HCT116 (cell line): ENCODE measurements around the gene RABL3. TPM values are rescaled to one million over a fixed set of nuclear protein-coding genes. Genes with fewer than 3 reads are reported as not detected.

Experiments used
- ATAC-seq: fragments of 200-7000 bp; cut with Tn5 transposase; 2 replicates; pipeline ENCODE4 v1.9.1; 2020; ENCODE audit warnings: mild to moderate bottlenecking, moderate library complexity
- BruUV-seq: library from RNA; stranded (reverse); fragments of 400-500 nt; replicated peaks from 2 replicates; lab custom pipeline; 2021; lab: Mats Ljungman, UMichigan
- CTCF ChIA-PET: fragments of 300-600 bp; sonication (Branson Sonifier 250); formaldehyde crosslinking; loops from one replicate; lab custom pipeline; 2021; ENCODE audit warnings: antibody characterized with exemption; lab: Charles Lee
- POLR2A ChIA-PET: fragments of 300-600, 350-600 bp; sonication (Branson Sonifier 250); formaldehyde crosslinking; loops from one replicate; lab custom pipeline; 2021; ENCODE audit warnings: antibody characterized with exemption; lab: Charles Lee
- RAD21 ChIA-PET, 2 experiments: fragments of 300-600 bp; sonication (Branson Sonifier 250); formaldehyde crosslinking; loops; one replicate each; lab custom pipeline; 2023; ENCODE audit warnings: low total read pairs in 2 of 2; ENCODE audit not compliant: uncharacterized antibody in 2 of 2, unreplicated experiment in 2 of 2, low non-redundant PET in 1 of 2; lab: Charles Lee
- DNase-seq: peaks from one replicate; pipeline ENCODE4 v3.0.0-alpha.2; 2010; ENCODE audit warnings: low read depth, low spot score
- H2AFZ ChIP-seq: fragments of 200-600 bp; shearing (Covaris generic), sonication (generic); 2 replicates; pipeline ENCODE4 v1.6.1; 2017; ENCODE audit warnings: low read depth, mixed run types, mixed read lengths, antibody characterized with exemption, low read length; ENCODE audit not compliant: poor library complexity, severe bottlenecking
- H3K27ac ChIP-seq: 2 replicates; pipeline ENCODE4 v1.5.1; 2012; ENCODE audit warnings: low read depth, low read length
- H3K27me3 ChIP-seq: fragments of 200-600 bp; sonication (generic); 2 replicates; pipeline ENCODE4 v1.6.1; 2016; ENCODE audit warnings: mixed run types, low read length, mixed read lengths; ENCODE audit not compliant: insufficient read depth
- H3K36me3 ChIP-seq, 2 experiments: fragments of 200-500 bp in 1 of 2; fragments of 200-600 bp in 1 of 2; sonication (Bioruptor generic) in 1 of 2; sonication (generic) in 1 of 2; 2 replicates each; pipeline versions ENCODE4 v1.5.1 to v1.6.1; 2014 to 2016; ENCODE audit warnings: low read length in 2 of 2, inconsistent platforms in 1 of 2, mixed read lengths in 1 of 2, mixed run types in 1 of 2; ENCODE audit not compliant: insufficient read depth in 2 of 2, control insufficient read depth in 1 of 2
- H3K4me1 ChIP-seq, 2 experiments: fragments of 200-600 bp in 1 of 2; sonication (generic) in 1 of 2; 2 replicates each; pipeline versions ENCODE4 v1.5.1 to v1.6.1; 2012 to 2017; ENCODE audit warnings: low read length in 2 of 2, inconsistent platforms in 1 of 2, mild to moderate bottlenecking in 1 of 2, mixed read lengths in 1 of 2, mixed run types in 1 of 2, moderate library complexity in 1 of 2; ENCODE audit not compliant: insufficient read depth in 2 of 2, control insufficient read depth in 1 of 2
- H3K4me2 ChIP-seq: fragments of 200-600 bp; sonication (generic); 2 replicates; pipeline ENCODE4 v1.6.1; 2017; ENCODE audit warnings: mixed run types, low read length, mixed read lengths
- H3K4me3 ChIP-seq, 2 experiments: fragments of 200-600 bp in 1 of 2; sonication (generic) in 1 of 2; replicated peaks in 1 of 2; 2 replicates each; pipeline ENCODE4 v1.5.1; 2011 to 2016; ENCODE audit warnings: low read length in 2 of 2, control low read depth in 1 of 2, low read depth in 1 of 2, mild to moderate bottlenecking in 1 of 2, mixed read lengths in 1 of 2, mixed run types in 1 of 2
- H3K79me2 ChIP-seq: fragments of 200-600 bp; sonication (generic); 2 replicates; pipeline ENCODE4 v1.6.1; 2017; ENCODE audit warnings: mild to moderate bottlenecking, mixed run types, low read length, moderate library complexity, mixed read lengths; ENCODE audit not compliant: insufficient read depth
- H3K9ac ChIP-seq: fragments of 200-600 bp; sonication (generic); 2 replicates; pipeline ENCODE4 v1.6.1; 2016; ENCODE audit warnings: low read length, mixed read lengths
- H3K9me2 ChIP-seq: fragments of 200-600 bp; sonication (generic), shearing (Covaris generic); 2 replicates; pipeline ENCODE4 v1.6.1; 2017; ENCODE audit warnings: mixed run types, mild to moderate bottlenecking, moderate library complexity; ENCODE audit not compliant: insufficient read depth
- H3K9me3 ChIP-seq, 2 experiments: fragments of 200-500 bp in 1 of 2; fragments of 200-600 bp in 1 of 2; sonication (Bioruptor generic) in 1 of 2; sonication (generic) in 1 of 2; 2 replicates each; pipeline ENCODE4 v1.6.1; 2014 to 2017; ENCODE audit warnings: low read length in 2 of 2, mixed read lengths in 2 of 2, inconsistent platforms in 1 of 2, low read depth in 1 of 2, mild to moderate bottlenecking in 1 of 2, mixed run types in 1 of 2, moderate library complexity in 1 of 2; ENCODE audit not compliant: control insufficient read depth in 1 of 2, insufficient read depth in 1 of 2
- H4K20me1 ChIP-seq: fragments of 200-600 bp; sonication (generic), shearing (Covaris generic); 2 replicates; pipeline ENCODE4 v1.6.1; 2017; ENCODE audit warnings: mixed run types, mild to moderate bottlenecking, moderate library complexity; ENCODE audit not compliant: insufficient read depth
- ATF3 ChIP-seq: IDR thresholded peaks from 2 replicates; pipeline ENCODE4 v1.6.1; 2012
- CBX3 ChIP-seq: IDR thresholded peaks from 2 replicates; pipeline ENCODE4 v1.6.1; 2012; ENCODE audit warnings: low read depth
- CEBPB ChIP-seq: IDR thresholded peaks from 2 replicates; pipeline ENCODE4 v1.6.1; 2012; ENCODE audit warnings: low read depth
- CTCF ChIP-seq, 3 experiments: fragments of 200-600 bp in 1 of 3; sonication (generic) in 1 of 3; IDR thresholded peaks in 2 of 3; conservative IDR thresholded peaks in 1 of 3; 2 replicates each; pipeline ENCODE4 v1.5.1; 2012 to 2017; ENCODE audit warnings: low read depth in 2 of 3, low read length in 2 of 3, antibody characterized with exemption in 1 of 3, borderline replicate concordance in 1 of 3, control low read depth in 1 of 3, mild to moderate bottlenecking in 1 of 3, mixed read lengths in 1 of 3, mixed run types in 1 of 3, moderate library complexity in 1 of 3; ENCODE audit not compliant: insufficient read depth in 1 of 3
- EGR1 ChIP-seq: IDR thresholded peaks from 2 replicates; pipeline ENCODE4 v1.6.1; 2012; ENCODE audit warnings: low read depth
- ELF1 ChIP-seq: IDR thresholded peaks from 2 replicates; pipeline ENCODE4 v1.6.1; 2012; ENCODE audit warnings: low read depth, borderline replicate concordance
- EZH2 ChIP-seq: fragments of 200-600 bp; sonication (generic); IDR thresholded peaks from 2 replicates; pipeline ENCODE4 v1.6.1; 2017; ENCODE audit warnings: antibody characterized with exemption, mixed run types
- EZH2phosphoT487 ChIP-seq: fragments of 200-600 bp; IDR thresholded peaks from 2 replicates; pipeline ENCODE4 v1.6.1; 2018; ENCODE audit warnings: antibody characterized with exemption, borderline replicate concordance
- FOSL1 ChIP-seq: IDR thresholded peaks from 2 replicates; pipeline ENCODE4 v1.6.1; 2012; ENCODE audit warnings: low read depth
- JUND ChIP-seq: IDR thresholded peaks from 2 replicates; pipeline ENCODE4 v1.6.1; 2012
- MAX ChIP-seq: IDR thresholded peaks from 2 replicates; pipeline ENCODE4 v1.6.1; 2012
- POLR2A ChIP-seq: IDR thresholded peaks from 2 replicates; pipeline ENCODE4 v1.7.0; 2011; ENCODE audit warnings: borderline replicate concordance; ENCODE audit not compliant: insufficient read depth, insufficient read length; ENCODE audit errors: extremely low read depth
- POLR2AphosphoS5 ChIP-seq: IDR thresholded peaks from 2 replicates; pipeline ENCODE4 v1.6.1; 2011; ENCODE audit warnings: mild to moderate bottlenecking, low read depth, low read length, moderate library complexity
- RAD21 ChIP-seq: IDR thresholded peaks from 2 replicates; pipeline ENCODE4 v1.6.1; 2012; ENCODE audit warnings: low read depth, mild to moderate bottlenecking
- REST ChIP-seq: IDR thresholded peaks from 2 replicates; pipeline ENCODE4 v1.6.1; 2012; ENCODE audit warnings: low read depth
- SRF ChIP-seq: IDR thresholded peaks from 2 replicates; pipeline ENCODE4 v1.6.1; 2012; ENCODE audit warnings: low read depth
- TCF7L2 ChIP-seq: IDR thresholded peaks from 2 replicates; pipeline ENCODE4 v1.7.0; 2011; ENCODE audit warnings: borderline replicate concordance, inconsistent platforms; ENCODE audit not compliant: insufficient read depth, insufficient read length; ENCODE audit errors: extremely low read depth
- YY1 ChIP-seq: IDR thresholded peaks from 2 replicates; pipeline ENCODE4 v1.6.1; 2011; ENCODE audit warnings: low read length, low read depth, moderate library complexity, mild to moderate bottlenecking; ENCODE audit not compliant: insufficient replicate concordance; ENCODE audit errors: extremely low read depth
- ZBTB33 ChIP-seq: IDR thresholded peaks from 2 replicates; pipeline ENCODE4 v1.6.1; 2011; ENCODE audit warnings: mild to moderate bottlenecking, low read length, moderate library complexity; ENCODE audit not compliant: insufficient replicate concordance; ENCODE audit errors: extremely low read depth
- ZFX ChIP-seq: fragments of 450-650 bp; IDR thresholded peaks from 2 replicates; pipeline ENCODE4 v1.6.1; 2017
- ZNF274 ChIP-seq: fragments of 200-500 bp; sonication (Bioruptor generic); IDR thresholded peaks from 2 replicates; pipeline ENCODE4 v1.6.1; 2014; ENCODE audit warnings: mild to moderate bottlenecking, low read depth, low read length, inconsistent platforms
- intact Hi-C: fragments of 100-400 bp; cut with micrococcal nuclease; formaldehyde crosslinking; loops from 2 replicates; pipeline ENCODE4 v1.10.0; 2022
- total RNA-seq: library from RNA; stranded (reverse); gene quantifications from one replicate; pipeline ENCODE4 v1.2.1, GENCODE V29; 2021; ENCODE audit not compliant: unreplicated experiment

Gene RABL3
- total RNA-seq, 1 experiment from 2014 or later = 23.8 TPM

- ChIA-PET RAD21 (no interaction called here), CTCF (interaction anchor here (0.6 to 2.7 kb wide), 2 partner anchors 14 to 221 kb away, joined by 4 to 14 read pairs; no protein-coding TSS in a partner anchor), POLR2A (no interaction called here)
- peak; percentile 94 for ATAC-seq
- intact Hi-C loops = no loop called here
- H3K9me2 ChIP-seq = no peaks in the 10 kb centered on the region
- H3K4me3 ChIP-seq = no peak overlapping the region
- no TSS peak for BruUV-seq
- no peaks in the 10 kb centered on the region for H4K20me1 ChIP-seq
- no peak overlapping the region for H2AFZ ChIP-seq
- no peak overlapping the region for H3K27ac ChIP-seq
- H3K79me2 ChIP-seq = no peaks in the 10 kb centered on the region
- peak; percentile 36 for DNase-seq
- no peaks in the 10 kb centered on the region for H3K9me3 ChIP-seq
- peaks cover 0 to 16% of the 10 kb centered on the region in 2 experiments; a peak in 2 of 4 replicates for H3K4me1 ChIP-seq
- H3K9ac ChIP-seq = no peak overlapping the region
- H3K27me3 ChIP-seq = no peaks in the 10 kb centered on the region
- H3K4me2 ChIP-seq = peak overlapping the region; percentile 46
- peaks cover 6 to 7% of the 10 kb centered on the region in 2 experiments; a peak in 2 of 4 replicates for H3K36me3 ChIP-seq
- TF ChIP-seq SRF = no peak
- TF ChIP-seq EZH2phosphoT487 = no peak
- no peak for TF ChIP-seq ZNF274
- peak; percentile 74 for TF ChIP-seq JUND
- peak; percentile 40; the same call in 1 of the 2 replicates for TF ChIP-seq POLR2AphosphoS5
- TF ChIP-seq ZFX = no peak
- TF ChIP-seq CEBPB = no peak
- TF ChIP-seq RAD21 = no peak
- no peak for TF ChIP-seq CTCF (IDR thresholded peaks at IDR 0.05 in 2 of 3, conservative IDR thresholded peaks at IDR 0.05 in 1 of 3; ENCODE audit: borderline replicate concordance in 1 of 3, insufficient read depth in 1 of 3, low read depth in 2 of 3, low read length in 2 of 3)
- peak; percentile 84 for TF ChIP-seq FOSL1
- 0 out of 2 replicates have a peak, but pooled peaks have one; percentile 36 for TF ChIP-seq CBX3
- TF ChIP-seq MAX = peak; percentile 22; the same call in 1 of the 2 replicates
- TF ChIP-seq YY1 = no peak
- no peak for TF ChIP-seq ZBTB33
- TF ChIP-seq TCF7L2 = no peak
- TF ChIP-seq EGR1 = no peak
- TF ChIP-seq POLR2A = no peak
- TF ChIP-seq REST = no peak
- no peak for TF ChIP-seq EZH2
- TF ChIP-seq ATF3 = no peak
- no peak for TF ChIP-seq ELF1
Measured at GRCh38 chr3:120780977-120781376, 38.7 kb upstream of the RABL3 start.
